ENCODE results near the gene ZNF668.

GRCh38 chr16:31031276-31031675 lies 42.8 kb downstream of the ZNF668 start:
- TF ChIP-seq CEBPB (IDR thresholded peaks at IDR 0.05): no peak
- no peak for TF ChIP-seq TAF1 (IDR thresholded peaks at IDR 0.05; ENCODE audit: low read depth)
- no peak for TF ChIP-seq EP300 (IDR thresholded peaks at IDR 0.05; ENCODE audit: borderline replicate concordance)
- TF ChIP-seq CREB1 (IDR thresholded peaks at IDR 0.05; ENCODE audit: low read depth): no peak
- TF ChIP-seq, protein P1, sequence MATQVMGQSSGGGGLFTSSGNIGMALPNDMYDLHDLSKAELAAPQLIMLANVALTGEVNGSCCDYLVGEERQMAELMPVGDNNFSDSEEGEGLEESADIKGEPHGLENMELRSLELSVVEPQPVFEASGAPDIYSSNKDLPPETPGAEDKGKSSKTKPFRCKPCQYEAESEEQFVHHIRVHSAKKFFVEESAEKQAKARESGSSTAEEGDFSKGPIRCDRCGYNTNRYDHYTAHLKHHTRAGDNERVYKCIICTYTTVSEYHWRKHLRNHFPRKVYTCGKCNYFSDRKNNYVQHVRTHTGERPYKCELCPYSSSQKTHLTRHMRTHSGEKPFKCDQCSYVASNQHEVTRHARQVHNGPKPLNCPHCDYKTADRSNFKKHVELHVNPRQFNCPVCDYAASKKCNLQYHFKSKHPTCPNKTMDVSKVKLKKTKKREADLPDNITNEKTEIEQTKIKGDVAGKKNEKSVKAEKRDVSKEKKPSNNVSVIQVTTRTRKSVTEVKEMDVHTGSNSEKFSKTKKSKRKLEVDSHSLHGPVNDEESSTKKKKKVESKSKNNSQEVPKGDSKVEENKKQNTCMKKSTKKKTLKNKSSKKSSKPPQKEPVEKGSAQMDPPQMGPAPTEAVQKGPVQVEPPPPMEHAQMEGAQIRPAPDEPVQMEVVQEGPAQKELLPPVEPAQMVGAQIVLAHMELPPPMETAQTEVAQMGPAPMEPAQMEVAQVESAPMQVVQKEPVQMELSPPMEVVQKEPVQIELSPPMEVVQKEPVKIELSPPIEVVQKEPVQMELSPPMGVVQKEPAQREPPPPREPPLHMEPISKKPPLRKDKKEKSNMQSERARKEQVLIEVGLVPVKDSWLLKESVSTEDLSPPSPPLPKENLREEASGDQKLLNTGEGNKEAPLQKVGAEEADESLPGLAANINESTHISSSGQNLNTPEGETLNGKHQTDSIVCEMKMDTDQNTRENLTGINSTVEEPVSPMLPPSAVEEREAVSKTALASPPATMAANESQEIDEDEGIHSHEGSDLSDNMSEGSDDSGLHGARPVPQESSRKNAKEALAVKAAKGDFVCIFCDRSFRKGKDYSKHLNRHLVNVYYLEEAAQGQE (IDR thresholded peaks at IDR 0.05; ENCODE audit: low read depth): no peak
- TF ChIP-seq EGR1 (IDR thresholded peaks at IDR 0.05): no peak
- no peak for TF ChIP-seq RAD21 (IDR thresholded peaks at IDR 0.05; ENCODE audit: low read depth)

Data from Ishikawa (cell line).